Mesothelial cell of epicardium (in vitro differentiated cells): ENCODE measurements around the gene SAP30L. TPM values are rescaled to one million over a fixed set of nuclear protein-coding genes. Genes with fewer than 3 reads are reported as not detected.

Experiments
- DNase-seq, 2 experiments: peaks; one replicate each; pipeline ENCODE4 v3.0.0; 2021; ENCODE audit warnings: low spot score in 2 of 2; ENCODE audit not compliant: unreplicated experiment in 2 of 2
- H3K27ac Mint-ChIP-seq: 2 replicates; pipeline ENCODE4 v1.8.0; 2021; ENCODE audit warnings: mixed read lengths
- H3K27me3 Mint-ChIP-seq: 2 replicates; pipeline ENCODE4 v1.8.0; 2021; ENCODE audit warnings: low read depth, mixed read lengths
- H3K36me3 Mint-ChIP-seq: 2 replicates; pipeline ENCODE4 v1.8.0; 2021; ENCODE audit warnings: mixed read lengths
- H3K4me1 Mint-ChIP-seq: 2 replicates; pipeline ENCODE4 v1.8.0; 2021; ENCODE audit warnings: mixed read lengths
- H3K4me3 Mint-ChIP-seq: 2 replicates; pipeline ENCODE4 v1.8.0; 2021; ENCODE audit warnings: mild to moderate bottlenecking, moderate library complexity, mixed read lengths
- H3K9me3 Mint-ChIP-seq: 2 replicates; pipeline ENCODE4 v1.8.0; 2021; ENCODE audit warnings: mixed read lengths
- CTCF ChIP-seq: fragments of 200-600 bp; sonication (generic); IDR thresholded peaks from one replicate; pipeline ENCODE4 v1.5.0; 2021; ENCODE audit warnings: antibody characterized with exemption; ENCODE audit not compliant: unreplicated experiment
- total RNA-seq: library from RNA; stranded (reverse); gene quantifications from 3 replicates; pipeline ENCODE4 v1.2.1, GENCODE V29; 2021

Gene SAP30L
- total RNA-seq, 1 donor from 2014 or later = 36.2 TPM

- Mint-ChIP-seq H3K4me1 (peaks cover 68% of the 10 kb centered on the region), H3K9me3 (no peaks in the 10 kb centered on the region), H3K4me3 (peak overlapping the region; percentile 81), H3K27me3 (peaks cover 68% of the 10 kb centered on the region), H3K36me3 (peaks cover 3% of the 10 kb centered on the region), H3K27ac (peak overlapping the region; percentile 69)
- TF ChIP-seq CTCF = no peak
- peak in 1 of 2 experiments; percentile 52 for DNase-seq
Observed at GRCh38 chr5:154475591-154476353, 30.0 kb downstream of the SAP30L start.

- H3K27ac Mint-ChIP-seq = peak overlapping the region; percentile 90
- peak overlapping the region; percentile 81 for H3K4me3 Mint-ChIP-seq
Observed at GRCh38 chr5:154476354-154477205, 30.8 kb downstream of the SAP30L start.

GRCh38 chr5:154477382-154478223 lies 31.8 kb downstream of the SAP30L start:
- Mint-ChIP-seq H3K4me3 (peak overlapping the region; percentile 81), H3K9me3 (no peaks in the 10 kb centered on the region), H3K27ac (peak overlapping the region; percentile 77), H3K4me1 (peaks cover 77% of the 10 kb centered on the region), H3K36me3 (peaks cover 3% of the 10 kb centered on the region), H3K27me3 (peaks cover 81% of the 10 kb centered on the region)
- no peak for TF ChIP-seq CTCF
- peak in 1 of 2 experiments; percentile 57 for DNase-seq

More at GRCh38 chr5:154476354-154477205, 30.8 kb downstream of the SAP30L start:
- DNase-seq = no peak
- Mint-ChIP-seq H3K27me3 (peaks cover 72% of the 10 kb centered on the region), H3K36me3 (peaks cover 3% of the 10 kb centered on the region), H3K9me3 (no peaks in the 10 kb centered on the region), H3K4me1 (peaks cover 68% of the 10 kb centered on the region)
- no peak for TF ChIP-seq CTCF

- Mint-ChIP-seq H3K4me1 (peaks cover 78% of the 10 kb centered on the region), H3K4me3 (peak within 1 kb of the TSS; percentile 81), H3K36me3 (peaks cover 3% of the 10 kb centered on the region), H3K27ac (peak within 1 kb of the TSS; percentile 94), H3K27me3 (peaks cover 80% of the 10 kb centered on the region), H3K9me3 (no peaks in the 10 kb centered on the region)
- peak; percentile 71 to 83 for DNase-seq
- TF ChIP-seq CTCF = peak; percentile 16
Observed at GRCh38 chr5:154478224-154478565, 32.4 kb downstream of the SAP30L start, which contains the start of gene HAND1. TSS of gene HAND1 (minus strand) at chr5:154478227. CDS start at chr5:154478008, 219 bp downstream.

GRCh38 chr5:154478752-154479159 lies 33.0 kb downstream of the SAP30L start:
- Mint-ChIP-seq H3K4me1 (peaks cover 78% of the 10 kb centered on the region), H3K27ac (peak overlapping the region; percentile 94), H3K9me3 (no peaks in the 10 kb centered on the region), H3K36me3 (peaks cover 3% of the 10 kb centered on the region), H3K27me3 (peaks cover 79% of the 10 kb centered on the region), H3K4me3 (peak overlapping the region; percentile 81)
- no peak for DNase-seq
- TF ChIP-seq CTCF = no peak
